Measurements from ENCODE around the gene SCUBE3. TPM values are rescaled to one million over a fixed set of nuclear protein-coding genes. Genes with fewer than 3 reads are reported as not detected.

The SCUBE3 gene
- total and polyA plus RNA-seq, 2 experiments from 2014 or later = 0.39 to 1.1 TPM

DNA sequence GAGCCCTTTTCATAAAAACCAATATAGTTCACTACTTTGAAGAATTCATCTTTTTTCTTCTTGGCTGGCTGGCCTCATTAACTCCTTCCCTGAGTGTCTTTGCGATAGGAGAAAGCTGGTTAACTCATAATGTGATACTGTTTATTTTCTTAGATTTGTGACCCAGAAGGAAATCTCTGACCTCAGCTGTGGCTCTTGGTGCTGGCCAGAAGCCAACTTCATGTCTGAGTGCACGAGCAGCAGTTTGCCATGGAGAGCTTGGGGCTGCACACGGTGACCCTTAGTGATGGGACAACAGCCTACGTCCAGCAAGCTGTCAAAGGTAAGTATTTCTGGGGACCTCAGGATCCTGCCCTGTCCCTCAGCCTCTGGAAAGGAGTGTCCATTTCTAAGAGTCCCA lies 67.1 kb downstream of the SCUBE3 start (continued):
- TF ChIP-seq, protein P1, sequence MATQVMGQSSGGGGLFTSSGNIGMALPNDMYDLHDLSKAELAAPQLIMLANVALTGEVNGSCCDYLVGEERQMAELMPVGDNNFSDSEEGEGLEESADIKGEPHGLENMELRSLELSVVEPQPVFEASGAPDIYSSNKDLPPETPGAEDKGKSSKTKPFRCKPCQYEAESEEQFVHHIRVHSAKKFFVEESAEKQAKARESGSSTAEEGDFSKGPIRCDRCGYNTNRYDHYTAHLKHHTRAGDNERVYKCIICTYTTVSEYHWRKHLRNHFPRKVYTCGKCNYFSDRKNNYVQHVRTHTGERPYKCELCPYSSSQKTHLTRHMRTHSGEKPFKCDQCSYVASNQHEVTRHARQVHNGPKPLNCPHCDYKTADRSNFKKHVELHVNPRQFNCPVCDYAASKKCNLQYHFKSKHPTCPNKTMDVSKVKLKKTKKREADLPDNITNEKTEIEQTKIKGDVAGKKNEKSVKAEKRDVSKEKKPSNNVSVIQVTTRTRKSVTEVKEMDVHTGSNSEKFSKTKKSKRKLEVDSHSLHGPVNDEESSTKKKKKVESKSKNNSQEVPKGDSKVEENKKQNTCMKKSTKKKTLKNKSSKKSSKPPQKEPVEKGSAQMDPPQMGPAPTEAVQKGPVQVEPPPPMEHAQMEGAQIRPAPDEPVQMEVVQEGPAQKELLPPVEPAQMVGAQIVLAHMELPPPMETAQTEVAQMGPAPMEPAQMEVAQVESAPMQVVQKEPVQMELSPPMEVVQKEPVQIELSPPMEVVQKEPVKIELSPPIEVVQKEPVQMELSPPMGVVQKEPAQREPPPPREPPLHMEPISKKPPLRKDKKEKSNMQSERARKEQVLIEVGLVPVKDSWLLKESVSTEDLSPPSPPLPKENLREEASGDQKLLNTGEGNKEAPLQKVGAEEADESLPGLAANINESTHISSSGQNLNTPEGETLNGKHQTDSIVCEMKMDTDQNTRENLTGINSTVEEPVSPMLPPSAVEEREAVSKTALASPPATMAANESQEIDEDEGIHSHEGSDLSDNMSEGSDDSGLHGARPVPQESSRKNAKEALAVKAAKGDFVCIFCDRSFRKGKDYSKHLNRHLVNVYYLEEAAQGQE (IDR thresholded peaks at IDR 0.05; ENCODE audit: unreplicated experiment) = no peak
- TF ChIP-seq, protein P2, sequence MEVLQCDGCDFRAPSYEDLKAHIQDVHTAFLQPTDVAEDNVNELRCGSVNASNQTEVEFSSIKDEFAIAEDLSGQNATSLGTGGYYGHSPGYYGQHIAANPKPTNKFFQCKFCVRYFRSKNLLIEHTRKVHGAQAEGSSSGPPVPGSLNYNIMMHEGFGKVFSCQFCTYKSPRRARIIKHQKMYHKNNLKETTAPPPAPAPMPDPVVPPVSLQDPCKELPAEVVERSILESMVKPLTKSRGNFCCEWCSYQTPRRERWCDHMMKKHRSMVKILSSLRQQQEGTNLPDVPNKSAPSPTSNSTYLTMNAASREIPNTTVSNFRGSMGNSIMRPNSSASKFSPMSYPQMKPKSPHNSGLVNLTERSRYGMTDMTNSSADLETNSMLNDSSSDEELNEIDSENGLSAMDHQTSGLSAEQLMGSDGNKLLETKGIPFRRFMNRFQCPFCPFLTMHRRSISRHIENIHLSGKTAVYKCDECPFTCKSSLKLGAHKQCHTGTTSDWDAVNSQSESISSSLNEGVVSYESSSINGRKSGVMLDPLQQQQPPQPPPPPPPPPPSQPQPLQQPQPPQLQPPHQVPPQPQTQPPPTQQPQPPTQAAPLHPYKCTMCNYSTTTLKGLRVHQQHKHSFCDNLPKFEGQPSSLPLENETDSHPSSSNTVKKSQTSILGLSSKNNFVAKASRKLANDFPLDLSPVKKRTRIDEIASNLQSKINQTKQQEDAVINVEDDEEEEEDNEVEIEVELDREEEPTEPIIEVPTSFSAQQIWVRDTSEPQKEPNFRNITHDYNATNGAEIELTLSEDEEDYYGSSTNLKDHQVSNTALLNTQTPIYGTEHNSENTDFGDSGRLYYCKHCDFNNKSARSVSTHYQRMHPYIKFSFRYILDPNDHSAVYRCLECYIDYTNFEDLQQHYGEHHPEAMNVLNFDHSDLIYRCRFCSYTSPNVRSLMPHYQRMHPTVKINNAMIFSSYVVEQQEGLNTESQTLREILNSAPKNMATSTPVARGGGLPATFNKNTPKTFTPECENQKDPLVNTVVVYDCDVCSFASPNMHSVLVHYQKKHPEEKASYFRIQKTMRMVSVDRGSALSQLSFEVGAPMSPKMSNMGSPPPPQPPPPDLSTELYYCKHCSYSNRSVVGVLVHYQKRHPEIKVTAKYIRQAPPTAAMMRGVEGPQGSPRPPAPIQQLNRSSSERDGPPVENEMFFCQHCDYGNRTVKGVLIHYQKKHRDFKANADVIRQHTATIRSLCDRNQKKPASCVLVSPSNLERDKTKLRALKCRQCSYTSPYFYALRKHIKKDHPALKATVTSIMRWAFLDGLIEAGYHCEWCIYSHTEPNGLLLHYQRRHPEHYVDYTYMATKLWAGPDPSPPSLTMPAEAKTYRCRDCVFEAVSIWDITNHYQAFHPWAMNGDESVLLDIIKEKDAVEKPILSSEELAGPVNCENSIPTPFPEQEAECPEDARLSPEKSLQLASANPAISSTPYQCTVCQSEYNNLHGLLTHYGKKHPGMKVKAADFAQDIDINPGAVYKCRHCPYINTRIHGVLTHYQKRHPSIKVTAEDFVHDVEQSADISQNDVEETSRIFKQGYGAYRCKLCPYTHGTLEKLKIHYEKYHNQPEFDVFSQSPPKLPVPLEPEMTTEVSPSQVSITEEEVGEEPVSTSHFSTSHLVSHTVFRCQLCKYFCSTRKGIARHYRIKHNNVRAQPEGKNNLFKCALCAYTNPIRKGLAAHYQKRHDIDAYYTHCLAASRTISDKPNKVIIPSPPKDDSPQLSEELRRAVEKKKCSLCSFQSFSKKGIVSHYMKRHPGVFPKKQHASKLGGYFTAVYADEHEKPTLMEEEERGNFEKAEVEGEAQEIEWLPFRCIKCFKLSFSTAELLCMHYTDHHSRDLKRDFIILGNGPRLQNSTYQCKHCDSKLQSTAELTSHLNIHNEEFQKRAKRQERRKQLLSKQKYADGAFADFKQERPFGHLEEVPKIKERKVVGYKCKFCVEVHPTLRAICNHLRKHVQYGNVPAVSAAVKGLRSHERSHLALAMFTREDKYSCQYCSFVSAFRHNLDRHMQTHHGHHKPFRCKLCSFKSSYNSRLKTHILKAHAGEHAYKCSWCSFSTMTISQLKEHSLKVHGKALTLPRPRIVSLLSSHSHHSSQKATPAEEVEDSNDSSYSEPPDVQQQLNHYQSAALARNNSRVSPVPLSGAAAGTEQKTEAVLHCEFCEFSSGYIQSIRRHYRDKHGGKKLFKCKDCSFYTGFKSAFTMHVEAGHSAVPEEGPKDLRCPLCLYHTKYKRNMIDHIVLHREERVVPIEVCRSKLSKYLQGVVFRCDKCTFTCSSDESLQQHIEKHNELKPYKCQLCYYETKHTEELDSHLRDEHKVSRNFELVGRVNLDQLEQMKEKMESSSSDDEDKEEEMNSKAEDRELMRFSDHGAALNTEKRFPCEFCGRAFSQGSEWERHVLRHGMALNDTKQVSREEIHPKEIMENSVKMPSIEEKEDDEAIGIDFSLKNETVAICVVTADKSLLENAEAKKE (CRISPR knock-in tag; IDR thresholded peaks at IDR 0.05) = no peak
- TF ChIP-seq EZH2 (IDR thresholded peaks at IDR 0.05; ENCODE audit: low read depth, unreplicated experiment) = no peak

DNA sequence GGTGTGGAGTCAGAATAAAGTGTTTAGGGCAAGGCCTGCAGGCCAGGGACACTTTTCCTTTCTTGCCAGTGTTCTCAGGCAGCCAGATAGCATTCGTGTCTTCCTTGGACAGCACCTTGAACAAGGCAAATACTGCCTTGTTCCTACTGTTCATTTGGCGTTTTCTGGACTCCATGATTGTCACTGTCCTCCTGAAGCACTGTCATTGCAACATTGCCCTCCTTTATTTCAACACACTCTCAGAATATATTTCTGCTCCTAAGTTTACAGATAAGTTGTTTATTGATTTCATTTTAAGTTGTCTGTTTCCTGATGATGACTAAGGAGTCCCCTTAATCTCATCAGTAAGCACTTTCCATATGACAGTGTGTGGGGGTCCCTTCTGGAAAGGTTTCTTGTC lies 68.7 kb downstream of the SCUBE3 start:
- H3K4me2 ChIP-seq = no peak overlapping the region
- no peaks in the 10 kb centered on the region for H3K79me2 ChIP-seq (replicated peaks; ENCODE audit: insufficient read depth)
- H3K9me3 Mint-ChIP-seq = no peaks in the 10 kb centered on the region
- no peaks in the 10 kb centered on the region for H3K4me1 Mint-ChIP-seq
- TF ChIP-seq, protein P1 (IDR thresholded peaks at IDR 0.05; ENCODE audit: unreplicated experiment) = no peak
- no peak for TF ChIP-seq CREB1 (CRISPR knock-in tag; IDR thresholded peaks at IDR 0.05; ENCODE audit: low read depth)
- no peak for TF ChIP-seq POLR2AphosphoS5 (IDR thresholded peaks at IDR 0.05; ENCODE audit: low read depth)
- no peaks in the 10 kb centered on the region for H3K27me3 Mint-ChIP-seq (ENCODE audit: insufficient read depth, low read depth, poor library complexity)
- no peak overlapping the region for H2AFZ ChIP-seq
- H3K36me3 ChIP-seq (ENCODE audit: insufficient read depth) = no peaks in the 10 kb centered on the region
- H3K4me1 ChIP-seq (ENCODE audit: insufficient read depth) = no peaks in the 10 kb centered on the region
- H3K36me3 Mint-ChIP-seq (ENCODE audit: low read depth) = no peaks in the 10 kb centered on the region; the same call in 2 of the 3 replicates
- no peak overlapping the region for H3K27ac Mint-ChIP-seq
- H3K4me3 ChIP-seq = no peak overlapping the region
- no peak overlapping the region for H3K27ac ChIP-seq (ENCODE audit: low read depth)
- no peaks in the 10 kb centered on the region for H3K9me2 ChIP-seq (ENCODE audit: insufficient read depth)
- no peaks in the 10 kb centered on the region for H3F3A ChIP-seq (replicated peaks; ENCODE audit: low read depth)
- no peaks in the 10 kb centered on the region for H3K27me3 ChIP-seq (ENCODE audit: insufficient read depth)
- no peak for ATAC-seq
- no peak for DNase-seq (ENCODE audit: low spot score)
- H3K4me3 Mint-ChIP-seq = no peak overlapping the region
- peaks cover 1% of the 10 kb centered on the region; the same call in 1 of the 2 replicates for H4K20me1 ChIP-seq (replicated peaks; ENCODE audit: insufficient read depth)

Measured in GM23338 (cell line).